SK-N-SH (cell line): Measurements from ENCODE around the gene ZPR1. TPM values are rescaled to one million over a fixed set of nuclear protein-coding genes. Genes with fewer than 3 reads are reported as not detected.

Source experiments
- CTCF ChIA-PET: fragments of 300-600, 350-600 bp; formaldehyde crosslinking; extraction: SDS; loops from one replicate; lab custom pipeline; 2021; lab: Yijun Ruan, JAX
- POLR2A ChIA-PET: fragments of 350-600 bp; sonication (Branson Sonifier 250); formaldehyde crosslinking; extraction: SDS; loops from one replicate; lab custom pipeline; 2020; ENCODE audit warnings: antibody characterized with exemption, inconsistent platforms; lab: Yijun Ruan, JAX
- DNase-seq: peaks from one replicate; pipeline ENCODE4 v3.0.0; 2012
- H2AFZ ChIP-seq: fragments of 200-600 bp; sonication (generic); 2 replicates; pipeline ENCODE4 v1.8.1; 2016; ENCODE audit warnings: antibody characterized with exemption, mild to moderate bottlenecking, low read depth
- H3F3A ChIP-seq: fragments of 200-600 bp; sonication (generic); replicated peaks from 2 replicates; pipeline ENCODE3; 2016; ENCODE audit warnings: antibody characterized with exemption, mild to moderate bottlenecking; ENCODE audit not compliant: insufficient read depth
- H3K27ac ChIP-seq, 2 experiments: fragments of 200-500 bp in 1 of 2; fragments of 200-600 bp in 1 of 2; sonication (Bioruptor generic) in 1 of 2; sonication (generic), shearing (Covaris generic) in 1 of 2; 2 replicates each; pipeline versions ENCODE4 v1.5.1 to v1.6.1; 2014 to 2016; ENCODE audit warnings: low read depth in 2 of 2, inconsistent platforms in 1 of 2, low read length in 1 of 2, mild to moderate bottlenecking in 1 of 2, mixed read lengths in 1 of 2
- H3K27me3 ChIP-seq: fragments of 200-600 bp; sonication (generic), shearing (Covaris generic); 2 replicates; pipeline ENCODE4 v1.6.1; 2016; ENCODE audit warnings: mixed run types; ENCODE audit not compliant: insufficient read depth
- H3K36me3 ChIP-seq, 2 experiments: fragments of 200-500 bp in 1 of 2; fragments of 200-600 bp in 1 of 2; sonication (Bioruptor generic) in 1 of 2; sonication (generic) in 1 of 2; replicated peaks in 1 of 2; 2 replicates each; pipeline versions ENCODE3 to v1.5.1; 2014 to 2016; ENCODE audit warnings: low read length in 1 of 2, mild to moderate bottlenecking in 1 of 2; ENCODE audit not compliant: insufficient read depth in 2 of 2, control insufficient read depth in 1 of 2
- H3K4me1 ChIP-seq, 2 experiments: fragments of 200-500 bp in 1 of 2; fragments of 200-600 bp in 1 of 2; sonication (Bioruptor generic) in 1 of 2; sonication (generic), shearing (Covaris generic) in 1 of 2; 2 replicates each; pipeline versions ENCODE4 v1.5.1 to v1.6.1; 2014 to 2016; ENCODE audit warnings: low read depth in 1 of 2, low read length in 1 of 2, mixed run types in 1 of 2; ENCODE audit not compliant: insufficient read depth in 2 of 2, control insufficient read depth in 1 of 2
- H3K4me2 ChIP-seq: fragments of 200-600 bp; sonication (generic), shearing (Covaris generic); 2 replicates; pipeline ENCODE4 v1.6.1; 2017; ENCODE audit warnings: mixed run types
- H3K4me3 ChIP-seq, 2 experiments: fragments of 200-500 bp in 1 of 2; fragments of 200-600 bp in 1 of 2; sonication (Bioruptor generic) in 1 of 2; sonication (generic), shearing (Covaris generic) in 1 of 2; 2 replicates each; pipeline versions ENCODE4 v1.5.1 to v1.8.1; 2014 to 2016; ENCODE audit warnings: low read depth in 2 of 2, inconsistent platforms in 1 of 2, low read length in 1 of 2, mild to moderate bottlenecking in 1 of 2, mixed read lengths in 1 of 2, moderate library complexity in 1 of 2
- H3K79me2 ChIP-seq: fragments of 200-600 bp; sonication (generic); 2 replicates; pipeline ENCODE4 v1.8.1; 2017; ENCODE audit warnings: mild to moderate bottlenecking; ENCODE audit not compliant: insufficient read depth
- H3K9ac ChIP-seq: fragments of 200-600 bp; sonication (generic); 2 replicates; pipeline ENCODE4 v1.6.1; 2017; ENCODE audit warnings: mixed run types
- H3K9me2 ChIP-seq: fragments of 200-600 bp; sonication (generic); 2 replicates; pipeline ENCODE4 v1.6.1; 2017; ENCODE audit warnings: mixed run types
- H3K9me3 ChIP-seq: fragments of 200-600 bp; sonication (generic); 2 replicates; pipeline ENCODE4 v1.6.1; 2017; ENCODE audit warnings: mixed run types, mild to moderate bottlenecking, moderate library complexity
- H4K20me1 ChIP-seq: fragments of 200-600 bp; sonication (generic); 2 replicates; pipeline ENCODE4 v1.6.1; 2017; ENCODE audit warnings: mild to moderate bottlenecking, mixed run types; ENCODE audit not compliant: insufficient read depth
- ELF1 ChIP-seq: IDR thresholded peaks from 2 replicates; pipeline ENCODE4 v1.4.0; 2012
- EP300 ChIP-seq, 2 experiments: IDR thresholded peaks; 2 replicates each; pipeline versions ENCODE4 v1.4.0 to v1.6.1; 2012; ENCODE audit warnings: borderline replicate concordance in 1 of 2, low read depth in 1 of 2, low read length in 1 of 2
- FOXJ3 ChIP-seq: sonication (generic); formaldehyde crosslinking; IDR thresholded peaks from 2 replicates; pipeline ENCODE4 v1.5.1; 2020; ENCODE audit warnings: mild to moderate bottlenecking, missing genetic modification reagents
- FOXM1 ChIP-seq: IDR thresholded peaks from 2 replicates; pipeline ENCODE4 v1.4.0; 2012; ENCODE audit warnings: low read depth, mild to moderate bottlenecking
- GATA2 ChIP-seq: sonication (generic); formaldehyde crosslinking; IDR thresholded peaks from 2 replicates; pipeline ENCODE4 v1.5.0; 2020; ENCODE audit warnings: mild to moderate bottlenecking, missing genetic modification reagents
- JUND ChIP-seq: IDR thresholded peaks from 2 replicates; pipeline ENCODE4 v1.4.0; 2012
- MEF2A ChIP-seq: IDR thresholded peaks from 2 replicates; pipeline ENCODE4 v1.4.0; 2012; ENCODE audit warnings: low read depth, borderline replicate concordance
- MXI1 ChIP-seq: IDR thresholded peaks from 2 replicates; pipeline ENCODE4 v1.6.1; 2012; ENCODE audit warnings: mild to moderate bottlenecking, low read depth, low read length, improper control_type of control experiment
- RCOR1 ChIP-seq: fragments of 150-350 bp; IDR thresholded peaks from 2 replicates; pipeline ENCODE4 v1.6.1; 2017; ENCODE audit warnings: antibody characterized with exemption, low read length
- RFX5 ChIP-seq: IDR thresholded peaks from 2 replicates; pipeline ENCODE4 v1.6.1; 2012; ENCODE audit warnings: mild to moderate bottlenecking, improper control_type of control experiment, low read length
- SIN3A ChIP-seq: IDR thresholded peaks from 2 replicates; pipeline ENCODE4 v1.6.1; 2012; ENCODE audit warnings: low read depth, mild to moderate bottlenecking, low read length, moderate library complexity, borderline replicate concordance
- SMC3 ChIP-seq: IDR thresholded peaks from 2 replicates; pipeline ENCODE4 v1.6.1; 2012; ENCODE audit warnings: low read depth, low read length, improper control_type of control experiment
- YY1 ChIP-seq: IDR thresholded peaks from 2 replicates; pipeline ENCODE4 v1.4.0; 2012; ENCODE audit warnings: low read depth, mild to moderate bottlenecking
- WGBS: methylation state at CpG from one replicate; pipeline ENCODE4 v1.1.6; 2017; ENCODE audit warnings: low lambda C conversion rate; 5-methylcytosine and 5-hydroxymethylcytosine counted together
- polyA plus RNA-seq, 3 experiments: library from polyadenylated mRNA; depleted of rRNA; stranded (reverse); fragments of >200 nt; gene quantifications; 2 replicates each; pipeline ENCODE4 v1.2.3, GENCODE V29; 2012
- TF ChIP-seq, protein P1 (sequence below): IDR thresholded peaks from 2 replicates; pipeline ENCODE4; 2012
- TF ChIP-seq, protein P2 (sequence below): fragments of 150-350 bp; IDR thresholded peaks from 2 replicates; pipeline ENCODE4 v1.6.1; 2017; ENCODE audit warnings: antibody characterized with exemption, low read length, low read depth, borderline replicate concordance
- TF ChIP-seq, protein P3 (sequence below): IDR thresholded peaks from 2 replicates; pipeline ENCODE4 v1.6.1; 2012; ENCODE audit warnings: mild to moderate bottlenecking, low read depth, low read length, moderate library complexity

ZPR1 gene
- polyA plus RNA-seq, 1 of the 3 experiments (the other 2 are of a cell fraction): 52.4 TPM

DNA sequence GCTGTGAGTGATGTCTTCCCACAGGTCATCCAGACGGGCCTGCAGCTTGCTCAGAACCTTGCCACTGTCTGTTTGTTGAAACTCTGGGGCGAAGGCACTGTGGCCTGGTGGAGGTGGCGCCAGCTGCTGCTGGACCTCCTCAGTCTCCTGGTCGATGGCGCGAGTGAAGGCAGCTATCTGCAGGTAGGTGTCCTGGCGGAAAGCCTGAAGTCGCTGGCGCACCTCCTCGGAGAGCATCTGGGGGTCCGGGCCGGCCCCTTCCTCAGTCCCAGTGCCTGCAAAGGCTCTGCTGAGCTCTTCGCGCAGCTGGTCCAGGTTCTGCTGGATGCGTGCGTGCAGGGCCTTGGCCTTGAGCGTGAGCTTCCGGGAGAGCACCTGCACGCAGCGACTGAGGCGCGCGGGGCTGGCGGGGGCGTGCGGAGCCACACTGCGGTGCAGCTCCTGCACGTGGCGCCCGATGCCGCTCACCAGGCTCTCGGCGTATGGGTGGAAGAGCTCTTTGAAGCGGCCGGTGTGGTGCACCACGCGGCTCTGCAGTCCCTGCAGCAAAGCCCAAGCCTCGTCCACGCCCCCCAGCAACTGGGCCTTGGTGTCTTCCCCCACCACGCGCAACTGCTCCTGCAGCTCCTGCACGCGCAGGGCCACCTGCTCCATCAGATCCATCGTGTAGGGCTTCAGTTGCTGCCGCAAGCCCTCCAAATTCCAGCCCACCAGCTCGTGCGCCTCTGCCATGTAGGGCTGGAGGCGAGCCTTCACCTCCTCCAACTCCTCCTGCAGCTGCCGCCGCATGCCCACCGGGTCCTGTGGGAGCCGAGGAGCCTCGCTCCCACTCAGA, 2.6 kb upstream of the ZPR1 start:
- Histone ChIP-seq H3K4me3 (no peak overlapping the region), H3K9ac (no peak overlapping the region), H3F3A (peaks cover 11% of the 10 kb centered on the region), H2AFZ (no peak overlapping the region), H3K79me2 (peaks cover 21% of the 10 kb centered on the region), H3K4me2 (no peak overlapping the region), H3K4me1 (peaks cover 8 to 20% of the 10 kb centered on the region in 2 experiments; a peak in 3 of 4 replicates), H4K20me1 (no peaks in the 10 kb centered on the region), H3K36me3 (peaks cover 9 to 14% of the 10 kb centered on the region in 2 experiments), H3K9me3 (no peaks in the 10 kb centered on the region), H3K9me2 (no peaks in the 10 kb centered on the region), H3K27me3 (no peaks in the 10 kb centered on the region), H3K27ac (no peak overlapping the region)
- no peak for DNase-seq
- CTCF ChIA-PET: interaction anchor here (0.5 to 11.4 kb wide), 61 partner anchors 10 to 1840 kb away, joined by 3 to 268 read pairs (median 5); partner anchors contain the start of genes APOA1, APOA4, RNF214 and SIDT2
- no peak for TF ChIP-seq SMC3
- TF ChIP-seq GATA2 (CRISPR knock-in tag): no peak
- no peak for TF ChIP-seq YY1
- no peak for TF ChIP-seq RCOR1
- no peak for TF ChIP-seq FOXJ3 (CRISPR knock-in tag)
- TF ChIP-seq MXI1: no peak
- TF ChIP-seq FOXM1: no peak
- TF ChIP-seq JUND: no peak
- no peak for TF ChIP-seq MEF2A
- TF ChIP-seq, protein P1, sequence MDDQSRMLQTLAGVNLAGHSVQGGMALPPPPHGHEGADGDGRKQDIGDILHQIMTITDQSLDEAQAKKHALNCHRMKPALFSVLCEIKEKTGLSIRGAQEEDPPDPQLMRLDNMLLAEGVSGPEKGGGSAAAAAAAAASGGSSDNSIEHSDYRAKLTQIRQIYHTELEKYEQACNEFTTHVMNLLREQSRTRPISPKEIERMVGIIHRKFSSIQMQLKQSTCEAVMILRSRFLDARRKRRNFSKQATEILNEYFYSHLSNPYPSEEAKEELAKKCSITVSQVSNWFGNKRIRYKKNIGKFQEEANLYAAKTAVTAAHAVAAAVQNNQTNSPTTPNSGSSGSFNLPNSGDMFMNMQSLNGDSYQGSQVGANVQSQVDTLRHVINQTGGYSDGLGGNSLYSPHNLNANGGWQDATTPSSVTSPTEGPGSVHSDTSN: no peak
- no peak for TF ChIP-seq SIN3A
- TF ChIP-seq, protein P2, sequence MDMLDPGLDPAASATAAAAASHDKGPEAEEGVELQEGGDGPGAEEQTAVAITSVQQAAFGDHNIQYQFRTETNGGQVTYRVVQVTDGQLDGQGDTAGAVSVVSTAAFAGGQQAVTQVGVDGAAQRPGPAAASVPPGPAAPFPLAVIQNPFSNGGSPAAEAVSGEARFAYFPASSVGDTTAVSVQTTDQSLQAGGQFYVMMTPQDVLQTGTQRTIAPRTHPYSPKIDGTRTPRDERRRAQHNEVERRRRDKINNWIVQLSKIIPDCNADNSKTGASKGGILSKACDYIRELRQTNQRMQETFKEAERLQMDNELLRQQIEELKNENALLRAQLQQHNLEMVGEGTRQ: no peak
- no peak for TF ChIP-seq EP300 (IDR thresholded peaks at IDR 0.05; ENCODE audit: borderline replicate concordance in 1 of 2, low read depth in 1 of 2, low read length in 1 of 2)
- TF ChIP-seq, protein P3, sequence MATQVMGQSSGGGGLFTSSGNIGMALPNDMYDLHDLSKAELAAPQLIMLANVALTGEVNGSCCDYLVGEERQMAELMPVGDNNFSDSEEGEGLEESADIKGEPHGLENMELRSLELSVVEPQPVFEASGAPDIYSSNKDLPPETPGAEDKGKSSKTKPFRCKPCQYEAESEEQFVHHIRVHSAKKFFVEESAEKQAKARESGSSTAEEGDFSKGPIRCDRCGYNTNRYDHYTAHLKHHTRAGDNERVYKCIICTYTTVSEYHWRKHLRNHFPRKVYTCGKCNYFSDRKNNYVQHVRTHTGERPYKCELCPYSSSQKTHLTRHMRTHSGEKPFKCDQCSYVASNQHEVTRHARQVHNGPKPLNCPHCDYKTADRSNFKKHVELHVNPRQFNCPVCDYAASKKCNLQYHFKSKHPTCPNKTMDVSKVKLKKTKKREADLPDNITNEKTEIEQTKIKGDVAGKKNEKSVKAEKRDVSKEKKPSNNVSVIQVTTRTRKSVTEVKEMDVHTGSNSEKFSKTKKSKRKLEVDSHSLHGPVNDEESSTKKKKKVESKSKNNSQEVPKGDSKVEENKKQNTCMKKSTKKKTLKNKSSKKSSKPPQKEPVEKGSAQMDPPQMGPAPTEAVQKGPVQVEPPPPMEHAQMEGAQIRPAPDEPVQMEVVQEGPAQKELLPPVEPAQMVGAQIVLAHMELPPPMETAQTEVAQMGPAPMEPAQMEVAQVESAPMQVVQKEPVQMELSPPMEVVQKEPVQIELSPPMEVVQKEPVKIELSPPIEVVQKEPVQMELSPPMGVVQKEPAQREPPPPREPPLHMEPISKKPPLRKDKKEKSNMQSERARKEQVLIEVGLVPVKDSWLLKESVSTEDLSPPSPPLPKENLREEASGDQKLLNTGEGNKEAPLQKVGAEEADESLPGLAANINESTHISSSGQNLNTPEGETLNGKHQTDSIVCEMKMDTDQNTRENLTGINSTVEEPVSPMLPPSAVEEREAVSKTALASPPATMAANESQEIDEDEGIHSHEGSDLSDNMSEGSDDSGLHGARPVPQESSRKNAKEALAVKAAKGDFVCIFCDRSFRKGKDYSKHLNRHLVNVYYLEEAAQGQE: no peak
- TF ChIP-seq ELF1: no peak
- TF ChIP-seq RFX5: no peak
- POLR2A ChIA-PET: interaction anchor here (0.8 to 1.8 kb wide), 2 partner anchors 46 to 307 kb away, joined by 3 to 9 read pairs; no protein-coding TSS in a partner anchor
- WGBS: 88% methylated on average over 36 of the region's 53 CpGs
